ENCODE results near the gene TRAPPC10.
"Not testable (repeated sequence)": the region's sequence is repeated elsewhere in the genome, so short reads cannot be mapped to it uniquely, and the experiment has no call there.

The TRAPPC10 gene

DNA sequence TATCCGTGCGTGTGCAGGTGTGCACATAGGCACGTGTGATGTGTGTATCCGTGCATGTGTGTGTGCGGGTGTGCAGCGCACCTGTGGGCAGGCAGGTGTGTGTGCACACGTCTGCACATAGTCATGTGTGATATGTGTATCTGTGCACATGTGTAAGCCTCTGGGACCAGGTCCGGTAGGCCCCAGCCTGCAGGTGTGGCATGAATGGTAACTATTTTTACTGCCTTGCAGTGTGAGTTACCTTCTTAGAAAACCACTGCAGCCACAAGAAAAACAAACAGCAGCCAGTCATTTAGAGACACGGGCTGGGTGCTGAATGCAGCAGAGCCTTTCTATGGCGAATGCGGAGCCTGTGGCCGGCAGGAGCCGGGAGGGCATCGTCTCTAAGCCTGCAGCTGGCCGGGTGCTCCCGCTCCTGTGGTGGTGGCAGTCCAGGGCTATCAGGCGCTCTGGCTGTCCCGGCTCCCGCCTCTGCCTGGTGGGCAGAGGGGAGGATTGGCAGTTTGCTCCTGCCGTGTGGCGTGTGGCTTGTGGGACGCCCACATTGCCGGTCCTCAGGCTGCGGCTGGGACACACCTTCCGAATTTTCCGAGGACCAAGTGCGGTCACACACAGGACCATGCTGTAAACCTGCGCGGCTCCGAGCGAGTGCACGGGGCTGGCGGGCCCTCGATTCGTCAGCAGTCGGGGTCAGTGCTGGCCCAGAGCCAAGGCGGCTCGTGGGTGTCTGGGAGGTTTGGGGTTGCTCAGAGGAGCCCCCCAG, 143.3 kb downstream of the TRAPPC10 start:
- DNase-seq, result not testable (repeated sequence)

DNA sequence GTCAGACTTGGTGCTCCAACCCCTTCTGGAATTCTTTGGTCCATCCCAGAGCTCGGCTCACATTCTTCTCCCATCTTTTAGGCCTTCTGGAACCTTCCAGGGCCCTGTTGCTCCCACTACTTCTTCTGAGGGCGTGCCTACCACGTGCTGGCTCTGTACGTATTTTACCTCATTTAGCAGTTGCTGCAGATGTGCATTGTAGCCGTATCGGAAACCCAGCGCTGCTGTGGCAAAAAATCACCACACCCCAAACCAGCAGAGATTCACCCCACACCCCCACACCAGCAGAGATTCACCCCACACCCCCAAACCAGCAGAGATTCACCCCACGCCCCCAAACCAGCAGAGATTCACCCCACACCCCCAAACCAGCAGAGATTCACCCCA, 143.9 kb downstream of the TRAPPC10 start:
- DNase-seq, result not testable (repeated sequence)
